Measurements from ENCODE around the gene SPARC. TPM values are rescaled to one million over a fixed set of nuclear protein-coding genes. Genes with fewer than 3 reads are reported as not detected.

The SPARC gene
- polyA plus RNA-seq, 1 of the 3 experiments (the other 2 are of a cell fraction), result 1,115 TPM

- ChIA-PET POLR2A (no interaction called here), CTCF (interaction anchor here (1.2 to 3.3 kb wide), 5 partner anchors 18 to 70 kb away, joined by 4 to 13 read pairs (median 7); no protein-coding TSS in a partner anchor)
These were observed 35.2 kb upstream of the SPARC start for GRCh38 chr5:151721812-151722391.

More at GRCh38 chr5:151721812-151722391, 35.2 kb upstream of the SPARC start:
- Histone ChIP-seq H3K36me3 (replicated peaks in 1 of 2; ENCODE audit: control insufficient read depth in 1 of 2, insufficient read depth in 2 of 2, low read length in 1 of 2) (no peaks in the 10 kb centered on the region), H3K9ac (no peak overlapping the region), H4K20me1 (ENCODE audit: insufficient read depth) (no peaks in the 10 kb centered on the region), H3F3A (replicated peaks; ENCODE audit: insufficient read depth) (peaks cover 17% of the 10 kb centered on the region), H3K4me2 (no peak overlapping the region), H3K79me2 (ENCODE audit: insufficient read depth) (no peaks in the 10 kb centered on the region), H3K27me3 (ENCODE audit: insufficient read depth) (no peaks in the 10 kb centered on the region), H2AFZ (ENCODE audit: low read depth) (no peak overlapping the region), H3K4me1 (ENCODE audit: control insufficient read depth in 1 of 2, insufficient read depth in 2 of 2, low read depth in 1 of 2, low read length in 1 of 2) (peaks cover 0 to 8% of the 10 kb centered on the region in 2 experiments; a peak in 1 of 4 replicates), H3K4me3 (ENCODE audit: low read depth in 2 of 2, low read length in 1 of 2) (no peak overlapping the region), H3K9me2 (no peaks in the 10 kb centered on the region), H3K27ac (ENCODE audit: low read depth in 2 of 2, low read length in 1 of 2) (no peak overlapping the region), H3K9me3 (no peaks in the 10 kb centered on the region)
- TF ChIP-seq USF2 (IDR thresholded peaks at IDR 0.05; ENCODE audit: borderline replicate concordance, low read depth, low read length) (no peak), FOSL2 (IDR thresholded peaks at IDR 0.05; ENCODE audit: borderline replicate concordance, low read depth) (no peak), GATA2 (CRISPR knock-in tag; IDR thresholded peaks at IDR 0.05) (no peak), EZH2phosphoT487 (IDR thresholded peaks at IDR 0.05; ENCODE audit: borderline replicate concordance, low read depth) (no peak), IRF3 (IDR thresholded peaks at IDR 0.05; ENCODE audit: low read depth, low read length) (no peak), GABPA (IDR thresholded peaks at IDR 0.05; ENCODE audit: low read depth) (no peak), REST (IDR thresholded peaks at IDR 0.05; ENCODE audit: low read depth, low read length) (no peak), CTCF (IDR thresholded peaks at IDR 0.05) (no peak), FOXJ3 (CRISPR knock-in tag; IDR thresholded peaks at IDR 0.05) (no peak), POLR2AphosphoS5 (IDR thresholded peaks at IDR 0.05; ENCODE audit: low read depth, low read length) (no peak), USF1 (IDR thresholded peaks at IDR 0.05; ENCODE audit: borderline replicate concordance, low read depth) (no peak), SMC3 (IDR thresholded peaks at IDR 0.05; ENCODE audit: low read depth, low read length) (no peak), EP300 (IDR thresholded peaks at IDR 0.05; ENCODE audit: borderline replicate concordance in 1 of 2, low read depth in 1 of 2, low read length in 1 of 2) (no peak), RXRA (IDR thresholded peaks at IDR 0.05; ENCODE audit: borderline replicate concordance, low read depth) (no peak), FOXM1 (IDR thresholded peaks at IDR 0.05; ENCODE audit: low read depth) (no peak), MAX (IDR thresholded peaks at IDR 0.05; ENCODE audit: low read depth) (no peak), PBX3 (IDR thresholded peaks at IDR 0.05) (no peak), SIN3A (IDR thresholded peaks at IDR 0.05; ENCODE audit: borderline replicate concordance, low read depth, low read length) (no peak)
- DNase-seq, result no peak
